HAP-1 (cell line): ENCODE data around the gene LONP2.

Experiments
- DNase-seq, 2 experiments: peaks; one replicate each; pipeline ENCODE4 v3.0.0-alpha.2; 2016 to 2020; ENCODE audit warnings: low spot score in 2 of 2
- H3K27me3 ChIP-seq: fragments of 250-450 bp; sonication (Bioruptor Pico); 2 replicates; pipeline ENCODE4 v1.5.1; 2020; ENCODE audit warnings: low read depth, mild to moderate bottlenecking, moderate library complexity
- H3K36me3 ChIP-seq: fragments of 250-450 bp; sonication (Bioruptor Pico); replicated peaks from 2 replicates; pipeline ENCODE4 v1.5.1; 2020; ENCODE audit warnings: mild to moderate bottlenecking
- H3K4me1 ChIP-seq: fragments of 250-450 bp; sonication (Bioruptor Pico); 2 replicates; pipeline ENCODE4 v1.5.1; 2020; ENCODE audit warnings: mild to moderate bottlenecking
- H3K4me3 ChIP-seq: fragments of 250-450 bp; sonication (Bioruptor Pico); 2 replicates; pipeline ENCODE4 v1.5.1; 2020; ENCODE audit warnings: mild to moderate bottlenecking, moderate library complexity
- H3K9me3 ChIP-seq: fragments of 250-450 bp; sonication (Bioruptor Pico); 2 replicates; pipeline ENCODE4 v1.5.1; 2020; ENCODE audit warnings: mild to moderate bottlenecking, moderate library complexity
- in situ Hi-C: fragments of 300-500 bp; cut with MboI; formaldehyde crosslinking; loops from 3 replicates; pipeline ENCODE4 v1.14.3; 2020; ENCODE audit warnings: low sequenced_read_pairs, inconsistent platforms, mixed read lengths

The LONP2 gene

GRCh38 chr16:48378836-48379235 lies 134.7 kb downstream of the LONP2 start:
- Histone ChIP-seq H3K9me3 (peaks cover 3% of the 10 kb centered on the region; the same call in 1 of the 2 replicates), H3K4me3 (no peak overlapping the region), H3K4me1 (peaks cover 48% of the 10 kb centered on the region), H3K36me3 (no peaks in the 10 kb centered on the region), H3K27me3 (no peaks in the 10 kb centered on the region)
- DNase-seq, result peak in 1 of 2 experiments; percentile 33
- in situ Hi-C loops, result no loop called here

GRCh38 chr16:48381201-48381600 lies 137.1 kb downstream of the LONP2 start:
- Histone ChIP-seq H3K4me3 (no peak overlapping the region), H3K27me3 (no peaks in the 10 kb centered on the region), H3K4me1 (peaks cover 46% of the 10 kb centered on the region), H3K9me3 (peaks cover 3% of the 10 kb centered on the region; the same call in 1 of the 2 replicates), H3K36me3 (no peaks in the 10 kb centered on the region)
- DNase-seq, result no peak
- in situ Hi-C loops, result no loop called here

- Histone ChIP-seq H3K4me1 (peaks cover 47% of the 10 kb centered on the region), H3K9me3 (peaks cover 3% of the 10 kb centered on the region; the same call in 1 of the 2 replicates), H3K27me3 (no peaks in the 10 kb centered on the region), H3K4me3 (no peak overlapping the region), H3K36me3 (no peaks in the 10 kb centered on the region)
- in situ Hi-C loops, result no loop called here
- DNase-seq, result no peak
These were observed 138.0 kb downstream of the LONP2 start for GRCh38 chr16:48382131-48382530.

GRCh38 chr16:48383009-48383876 lies 139.1 kb downstream of the LONP2 start:
- in situ Hi-C loops, result no loop called here
- Histone ChIP-seq H3K27me3 (no peaks in the 10 kb centered on the region), H3K4me3 (peak overlapping the region; percentile 68), H3K4me1 (peaks cover 47% of the 10 kb centered on the region), H3K9me3 (peaks cover 3% of the 10 kb centered on the region; the same call in 1 of the 2 replicates), H3K36me3 (no peaks in the 10 kb centered on the region)
- DNase-seq, result no peak

DNA sequence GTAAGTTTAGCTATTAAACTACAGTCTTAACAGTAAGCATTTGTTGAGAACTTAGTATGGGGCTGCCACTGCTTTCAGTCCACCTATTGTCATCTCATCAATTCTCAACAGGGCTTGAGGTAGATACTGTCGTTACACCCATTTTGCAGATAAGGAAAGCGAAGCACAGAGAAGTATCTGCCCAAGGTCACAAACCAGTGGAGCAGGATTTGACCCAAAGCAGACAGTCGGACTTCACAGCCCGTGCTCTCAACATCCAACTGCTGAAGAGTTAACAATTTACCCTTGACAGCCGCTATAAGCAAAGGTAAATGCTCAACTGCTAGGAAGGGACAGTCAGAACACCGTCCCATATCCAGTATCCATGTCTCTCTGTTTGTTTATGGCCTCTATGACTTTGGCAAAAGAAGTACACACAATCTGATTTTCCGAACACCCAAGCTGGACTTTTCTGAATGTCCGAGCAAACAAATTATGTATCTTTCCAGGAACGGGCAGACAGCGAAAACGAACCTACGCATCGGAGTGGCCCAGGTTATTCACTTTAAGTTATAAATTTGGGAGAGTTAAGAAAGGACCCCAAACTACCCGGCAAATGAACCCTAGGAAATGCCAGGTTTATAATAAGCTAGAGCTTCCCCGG lies 139.9 kb downstream of the LONP2 start:
- Histone ChIP-seq H3K4me3 (peak overlapping the region; percentile 68), H3K36me3 (no peaks in the 10 kb centered on the region), H3K9me3 (peaks cover 3% of the 10 kb centered on the region; the same call in 1 of the 2 replicates), H3K4me1 (peaks cover 40% of the 10 kb centered on the region), H3K27me3 (no peaks in the 10 kb centered on the region)
- no peak for DNase-seq
- in situ Hi-C loops, result no loop called here

DNA sequence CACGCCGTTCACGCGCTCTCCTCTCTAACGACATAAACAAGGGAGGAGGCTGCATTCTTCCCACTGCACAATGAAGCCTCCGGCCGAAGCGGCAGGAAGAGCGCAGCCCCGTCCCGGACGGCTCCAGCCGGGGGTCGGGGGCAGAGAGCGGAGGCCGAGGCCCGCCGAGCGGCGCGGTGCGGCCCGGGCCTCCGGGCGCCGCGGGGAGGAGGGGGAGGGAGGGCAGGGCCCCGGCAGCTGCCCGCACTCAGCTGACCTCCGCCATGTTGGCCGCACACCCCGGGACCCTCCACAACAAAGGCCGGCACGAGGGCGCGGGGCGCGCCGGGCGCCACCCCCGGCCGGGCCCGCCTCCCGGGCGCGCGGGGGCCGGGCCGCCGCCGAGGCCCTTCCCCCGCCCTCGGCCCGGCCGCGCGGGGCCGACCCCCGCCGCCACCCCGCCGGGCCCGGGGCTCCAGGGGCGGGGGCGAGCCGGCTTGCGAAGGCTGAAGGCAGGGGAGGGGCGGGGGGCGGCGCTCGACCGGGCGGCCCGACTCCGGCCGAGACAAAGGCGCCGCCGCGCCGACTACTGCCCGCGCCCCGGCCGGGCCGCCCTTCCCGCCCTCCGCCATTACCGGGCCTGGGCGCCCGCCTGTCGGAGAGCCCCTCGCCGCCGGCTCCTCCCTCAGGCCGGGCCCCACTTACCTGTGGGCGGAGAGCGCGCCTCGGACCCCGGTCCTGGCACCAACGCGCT lies 140.6 kb downstream of the LONP2 start:
- H3K4me1 ChIP-seq, result peaks cover 33% of the 10 kb centered on the region
- in situ Hi-C loops, result no loop called here
- DNase-seq, result peak; percentile 40 to 73

DNA sequence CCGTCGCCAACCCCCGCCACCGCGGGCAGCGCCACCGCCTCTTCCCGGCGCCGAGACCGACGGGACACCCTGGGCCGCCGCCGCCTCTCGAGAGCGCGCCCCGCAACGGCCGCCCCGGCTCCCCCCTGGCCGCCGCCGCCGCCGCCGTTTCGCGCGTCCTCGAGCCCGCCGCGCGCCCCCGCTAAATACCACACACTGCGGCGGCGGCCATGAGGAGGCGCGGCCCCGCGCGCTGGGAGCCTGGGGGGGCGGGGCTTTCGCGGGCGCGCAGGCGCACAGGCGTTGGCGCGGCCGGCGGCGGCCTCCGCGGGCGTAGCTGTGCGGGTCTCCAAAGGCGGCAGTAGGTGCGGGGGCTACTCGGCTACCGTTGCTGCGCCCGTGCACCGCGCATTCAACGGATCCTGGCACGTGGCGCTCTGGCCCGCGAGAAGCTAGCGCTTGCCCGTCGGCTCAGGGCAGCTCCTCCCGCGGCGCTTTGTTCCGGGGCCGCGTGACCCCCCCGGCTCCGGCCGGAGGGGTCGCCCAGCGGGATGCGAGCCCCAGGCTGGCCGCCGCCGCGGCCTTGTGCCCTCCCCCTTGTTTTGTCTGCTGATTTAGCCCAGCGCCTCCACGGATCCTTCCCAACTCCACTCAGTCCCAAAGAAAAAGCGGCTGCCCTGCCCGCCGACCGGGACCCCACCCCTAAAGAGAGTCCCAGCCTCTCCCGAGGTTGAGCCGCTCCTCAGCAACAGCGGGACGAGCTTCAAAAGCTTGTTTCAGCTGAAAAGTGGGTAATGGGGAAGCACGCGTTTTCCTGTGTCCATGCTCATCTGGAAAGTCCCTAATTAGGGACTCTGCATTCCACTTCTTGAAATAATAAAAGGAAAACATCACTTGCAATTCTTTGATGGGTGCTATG lies 141.4 kb downstream of the LONP2 start, which contains the start of gene SIAH1:
TSS of gene SIAH1 (minus strand) at position 161 of the 898 bp plus-strand sequence. CDS start 22,985 bp downstream, outside the sequence.
- Histone ChIP-seq H3K36me3 (no peaks in the 10 kb centered on the region), H3K27me3 (no peaks in the 10 kb centered on the region), H3K4me3 (peak within 1 kb of the TSS; percentile 68), H3K9me3 (peaks cover 3% of the 10 kb centered on the region; the same call in 1 of the 2 replicates), H3K4me1 (peaks cover 29% of the 10 kb centered on the region)
- peak; percentile 79 to 88 for DNase-seq
- in situ Hi-C loops, result no loop called here

More for the DNA sequence above, 140.6 kb downstream of the LONP2 start:
- no peaks in the 10 kb centered on the region for H3K27me3 ChIP-seq
- no peaks in the 10 kb centered on the region for H3K36me3 ChIP-seq
- H3K4me3 ChIP-seq, result peak overlapping the region; percentile 68
- H3K9me3 ChIP-seq, result peaks cover 3% of the 10 kb centered on the region; the same call in 1 of the 2 replicates

- H3K4me1 ChIP-seq, result peaks cover 22% of the 10 kb centered on the region
- in situ Hi-C loops, result no loop called here
- no peak for DNase-seq
- no peaks in the 10 kb centered on the region; the same call in 1 of the 2 replicates for H3K9me3 ChIP-seq
- H3K36me3 ChIP-seq, result no peaks in the 10 kb centered on the region
- no peak overlapping the region for H3K4me3 ChIP-seq
- H3K27me3 ChIP-seq, result no peaks in the 10 kb centered on the region
These were observed 142.6 kb downstream of the LONP2 start for GRCh38 chr16:48386559-48387312.

- in situ Hi-C loops, result no loop called here
- H3K9me3 ChIP-seq, result no peaks in the 10 kb centered on the region
- no peaks in the 10 kb centered on the region for H3K27me3 ChIP-seq
These were observed 148.3 kb downstream of the LONP2 start for GRCh38 chr16:48392407-48392806.

GRCh38 chr16:48393485-48394354 lies 149.6 kb downstream of the LONP2 start:
- in situ Hi-C loops, result no loop called here
- no peaks in the 10 kb centered on the region for H3K27me3 ChIP-seq
- no peak for DNase-seq

More at GRCh38 chr16:48392407-48392806, 148.3 kb downstream of the LONP2 start:
- Histone ChIP-seq H3K4me1 (no peaks in the 10 kb centered on the region), H3K4me3 (no peak overlapping the region), H3K36me3 (no peaks in the 10 kb centered on the region)
- DNase-seq, result no peak

GRCh38 chr16:48394355-48394703 lies 150.2 kb downstream of the LONP2 start:
- H3K4me3 ChIP-seq, result no peak overlapping the region
- DNase-seq, result no peak
- no peaks in the 10 kb centered on the region for H3K4me1 ChIP-seq
- in situ Hi-C loops, result no loop called here
- no peaks in the 10 kb centered on the region for H3K36me3 ChIP-seq
- no peaks in the 10 kb centered on the region for H3K9me3 ChIP-seq
- no peaks in the 10 kb centered on the region for H3K27me3 ChIP-seq

More at GRCh38 chr16:48393485-48394354, 149.6 kb downstream of the LONP2 start:
- no peaks in the 10 kb centered on the region for H3K36me3 ChIP-seq
- no peaks in the 10 kb centered on the region for H3K4me1 ChIP-seq
- H3K4me3 ChIP-seq, result no peak overlapping the region
- H3K9me3 ChIP-seq, result no peaks in the 10 kb centered on the region
